ENCODE data around the gene MUC5AC.
"Not testable (repeated sequence)": the region's sequence is repeated elsewhere in the genome, so short reads cannot be mapped to it uniquely, and the experiment has no call there.

DNA sequence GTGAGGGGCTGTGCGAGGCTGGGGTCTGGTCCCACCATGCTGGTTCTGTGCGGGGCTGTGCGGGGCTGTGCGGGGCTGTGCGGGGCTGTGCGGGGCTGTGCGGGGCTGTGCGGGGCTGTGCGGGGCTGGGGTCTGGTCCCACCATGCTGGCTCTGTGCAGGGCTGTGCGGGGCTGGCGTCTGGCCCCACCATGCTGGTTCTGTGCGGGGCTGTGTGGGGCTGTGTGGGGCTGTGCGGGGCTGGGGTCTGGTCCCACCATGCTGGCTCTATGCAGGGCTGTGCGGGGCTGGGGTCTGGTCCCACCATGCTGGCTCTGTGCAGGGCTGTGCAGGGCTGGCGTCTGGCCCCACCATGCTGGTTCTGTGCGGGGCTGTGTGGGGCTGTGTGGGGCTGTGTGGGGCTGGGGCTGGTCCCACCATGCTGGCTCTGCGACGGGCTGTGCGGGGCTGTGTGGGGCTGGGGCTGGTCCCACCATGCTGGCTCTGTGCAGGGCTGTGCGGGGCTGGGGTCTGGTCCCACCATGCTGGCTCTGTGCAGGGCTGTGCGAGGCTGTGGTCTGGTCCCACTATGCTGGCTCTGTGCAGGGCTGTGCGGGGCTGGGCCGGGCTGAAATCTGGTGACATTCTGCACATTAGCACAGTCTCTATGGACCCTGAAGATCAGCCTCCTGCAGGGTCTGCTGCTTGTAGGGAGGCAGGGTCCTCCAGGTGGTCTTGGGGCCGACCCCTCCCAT lies 1.9 kb downstream of the MUC5AC start:
- not testable (repeated sequence) for TF ChIP-seq EZH2 (IDR thresholded peaks at IDR 0.05; ENCODE audit: insufficient read depth, poor library complexity, severe bottlenecking); EZH2phosphoT487 (IDR thresholded peaks at IDR 0.05; ENCODE audit: insufficient read depth, low read depth)

Data from GM23248 (cell line).